ENCODE measurements around the gene PERCC1. TPM values are rescaled to one million over a fixed set of nuclear protein-coding genes. Genes with fewer than 3 reads are reported as not detected.

The PERCC1 gene
- total RNA-seq, 6 experiments from 2014 or later, result not detected

DNA sequence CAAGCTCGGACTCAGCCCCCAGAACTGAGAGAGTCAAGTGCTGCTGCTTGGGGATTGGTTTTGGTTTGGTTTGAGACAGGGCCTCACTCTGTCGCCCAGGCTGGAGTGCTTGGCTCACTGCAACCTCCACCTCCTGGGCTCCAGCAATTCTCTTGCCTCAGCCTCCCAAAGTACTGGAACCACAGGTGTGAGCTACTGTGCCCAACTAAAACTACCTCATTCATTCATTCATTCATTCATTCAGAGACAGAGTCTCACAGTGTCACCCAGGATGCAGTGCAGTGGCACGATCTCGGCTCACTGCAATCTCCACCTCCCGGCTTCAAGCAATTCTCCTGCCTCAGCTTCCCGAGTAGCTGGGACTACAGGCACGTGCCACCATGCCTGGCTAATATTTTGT, 41.1 kb upstream of the PERCC1 start:
- H3K27ac Mint-ChIP-seq, result no peak overlapping the region
- H3K4me1 Mint-ChIP-seq (ENCODE audit: low read depth), result no peaks in the 10 kb centered on the region
- H3K36me3 Mint-ChIP-seq (ENCODE audit: low read depth), result no peaks in the 10 kb centered on the region
- H3K4me3 Mint-ChIP-seq, result no peak overlapping the region
- no peaks in the 10 kb centered on the region for H3K9me3 Mint-ChIP-seq
- no peak for DNase-seq
- no peak for TF ChIP-seq CTCF (IDR thresholded peaks at IDR 0.05)
- no peaks in the 10 kb centered on the region; the same call in 1 of the 2 replicates for H3K27me3 Mint-ChIP-seq (ENCODE audit: insufficient read depth)

DNA sequence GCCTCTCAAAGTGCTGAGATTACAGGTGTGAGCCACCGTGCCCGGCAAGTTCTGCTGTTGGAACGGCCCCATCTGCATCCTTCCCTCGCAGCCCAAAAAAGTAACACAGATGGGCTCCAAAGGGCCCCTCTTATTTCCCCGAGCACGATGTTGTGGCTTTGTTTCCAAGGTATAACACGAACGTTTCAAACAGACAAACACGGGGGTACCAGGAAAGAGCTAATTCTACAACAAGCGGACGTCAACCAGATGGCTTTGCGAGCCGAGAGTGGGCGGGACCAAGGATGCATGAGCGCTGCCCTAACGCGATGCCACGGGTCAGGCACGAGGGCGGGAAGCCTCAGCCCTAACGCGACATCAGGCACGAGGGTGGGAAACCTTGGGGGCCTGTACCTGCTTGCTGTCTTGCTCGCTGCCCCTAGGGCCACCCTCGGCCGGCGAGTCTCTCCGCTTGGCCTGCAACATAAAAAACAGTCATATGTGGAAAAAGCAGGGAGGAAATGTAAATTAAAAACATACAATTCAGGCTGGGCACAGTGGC, 40.6 kb upstream of the PERCC1 start:
- Mint-ChIP-seq H3K27ac (no peak overlapping the region), H3K4me1 (ENCODE audit: low read depth) (no peaks in the 10 kb centered on the region), H3K36me3 (ENCODE audit: low read depth) (no peaks in the 10 kb centered on the region), H3K9me3 (no peaks in the 10 kb centered on the region), H3K27me3 (ENCODE audit: insufficient read depth) (no peaks in the 10 kb centered on the region; the same call in 1 of the 2 replicates), H3K4me3 (no peak overlapping the region)
- no peak for TF ChIP-seq CTCF (IDR thresholded peaks at IDR 0.05)
- no peak for DNase-seq

GRCh38 chr16:1392826-1393225, 38.1 kb upstream of the PERCC1 start:
- no peak for TF ChIP-seq CTCF (IDR thresholded peaks at IDR 0.05)
- Mint-ChIP-seq H3K36me3 (ENCODE audit: low read depth) (no peaks in the 10 kb centered on the region), H3K4me3 (no peak overlapping the region), H3K4me1 (ENCODE audit: low read depth) (no peaks in the 10 kb centered on the region), H3K9me3 (no peaks in the 10 kb centered on the region), H3K27ac (no peak overlapping the region), H3K27me3 (ENCODE audit: insufficient read depth) (no peaks in the 10 kb centered on the region; the same call in 1 of the 2 replicates)
- no peak for DNase-seq

- H3K4me3 Mint-ChIP-seq, result no peak overlapping the region
- no peaks in the 10 kb centered on the region for H3K36me3 Mint-ChIP-seq (ENCODE audit: low read depth)
- H3K9me3 Mint-ChIP-seq, result no peaks in the 10 kb centered on the region
- H3K4me1 Mint-ChIP-seq (ENCODE audit: low read depth), result no peaks in the 10 kb centered on the region
- H3K27me3 Mint-ChIP-seq (ENCODE audit: insufficient read depth), result no peaks in the 10 kb centered on the region; the same call in 1 of the 2 replicates
- no peak for TF ChIP-seq CTCF (IDR thresholded peaks at IDR 0.05)
- no peak overlapping the region for H3K27ac Mint-ChIP-seq
- DNase-seq, result no peak
Measured at GRCh38 chr16:1393613-1394176, 37.2 kb upstream of the PERCC1 start.

DNA sequence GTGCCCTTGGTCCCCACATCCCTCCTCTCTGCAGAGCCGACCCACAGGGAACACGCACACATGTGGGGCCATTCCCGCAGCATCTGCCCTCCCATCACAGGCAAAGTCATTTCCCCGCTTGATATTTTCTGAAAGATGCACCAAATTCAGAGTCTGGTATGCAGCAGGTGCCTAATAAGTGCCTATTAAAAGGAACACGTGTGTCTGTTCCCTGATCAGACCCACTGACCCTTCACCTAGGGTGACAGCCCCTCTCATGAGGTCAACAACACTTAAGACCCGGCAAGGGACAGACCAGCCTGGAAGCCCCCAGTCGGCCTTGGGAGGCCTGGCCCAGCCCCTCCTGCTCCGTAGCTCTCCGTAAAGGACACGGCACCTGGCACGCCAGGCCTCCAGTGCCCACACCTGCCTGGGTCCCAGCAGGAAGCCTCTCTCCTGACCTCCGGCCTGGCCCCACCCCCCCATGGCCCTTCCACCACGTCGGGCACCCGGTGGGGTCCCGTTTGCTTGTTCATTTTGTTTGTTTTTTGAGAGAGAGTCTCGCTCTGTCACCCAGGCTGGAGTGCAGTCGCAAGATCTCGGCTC, 36.4 kb upstream of the PERCC1 start:
- no peaks in the 10 kb centered on the region for H3K36me3 Mint-ChIP-seq (ENCODE audit: low read depth)
- H3K4me1 Mint-ChIP-seq (ENCODE audit: low read depth), result no peaks in the 10 kb centered on the region
- no peak for DNase-seq
- H3K9me3 Mint-ChIP-seq, result no peaks in the 10 kb centered on the region
- no peak for TF ChIP-seq CTCF (IDR thresholded peaks at IDR 0.05)
- no peak overlapping the region for H3K4me3 Mint-ChIP-seq
- no peaks in the 10 kb centered on the region; the same call in 1 of the 2 replicates for H3K27me3 Mint-ChIP-seq (ENCODE audit: insufficient read depth)
- no peak overlapping the region for H3K27ac Mint-ChIP-seq
